ENCODE data around the gene GPR137.

The GPR137 gene

GRCh38 chr11:64287676-64288352, 2.2 kb downstream of the GPR137 start:
- in situ Hi-C loops (cut with MboI; ENCODE audit: low pct_unique_long_range_greater_than_20kb, low sequenced_read_pairs, unreplicated experiment) = no loop called here
- TF ChIP-seq, protein P1, sequence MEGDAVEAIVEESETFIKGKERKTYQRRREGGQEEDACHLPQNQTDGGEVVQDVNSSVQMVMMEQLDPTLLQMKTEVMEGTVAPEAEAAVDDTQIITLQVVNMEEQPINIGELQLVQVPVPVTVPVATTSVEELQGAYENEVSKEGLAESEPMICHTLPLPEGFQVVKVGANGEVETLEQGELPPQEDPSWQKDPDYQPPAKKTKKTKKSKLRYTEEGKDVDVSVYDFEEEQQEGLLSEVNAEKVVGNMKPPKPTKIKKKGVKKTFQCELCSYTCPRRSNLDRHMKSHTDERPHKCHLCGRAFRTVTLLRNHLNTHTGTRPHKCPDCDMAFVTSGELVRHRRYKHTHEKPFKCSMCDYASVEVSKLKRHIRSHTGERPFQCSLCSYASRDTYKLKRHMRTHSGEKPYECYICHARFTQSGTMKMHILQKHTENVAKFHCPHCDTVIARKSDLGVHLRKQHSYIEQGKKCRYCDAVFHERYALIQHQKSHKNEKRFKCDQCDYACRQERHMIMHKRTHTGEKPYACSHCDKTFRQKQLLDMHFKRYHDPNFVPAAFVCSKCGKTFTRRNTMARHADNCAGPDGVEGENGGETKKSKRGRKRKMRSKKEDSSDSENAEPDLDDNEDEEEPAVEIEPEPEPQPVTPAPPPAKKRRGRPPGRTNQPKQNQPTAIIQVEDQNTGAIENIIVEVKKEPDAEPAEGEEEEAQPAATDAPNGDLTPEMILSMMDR (IDR thresholded peaks at IDR 0.05; ENCODE audit: extremely low read depth, insufficient read depth, missing control alignments) = no peak
- DNase-seq (ENCODE audit: low spot score) = no peak

GRCh38 chr11:64288353-64288750, 2.7 kb downstream of the GPR137 start:
- in situ Hi-C loops (cut with MboI; ENCODE audit: low pct_unique_long_range_greater_than_20kb, low sequenced_read_pairs, unreplicated experiment) = no loop called here

GRCh38 chr11:64289002-64289564, 3.4 kb downstream of the GPR137 start:
- in situ Hi-C loops (cut with MboI; ENCODE audit: low pct_unique_long_range_greater_than_20kb, low sequenced_read_pairs, unreplicated experiment) = no loop called here
- DNase-seq (ENCODE audit: low spot score) = no peak
- TF ChIP-seq, protein P1 (IDR thresholded peaks at IDR 0.05; ENCODE audit: extremely low read depth, insufficient read depth, missing control alignments) = no peak

More at GRCh38 chr11:64288353-64288750, 2.7 kb downstream of the GPR137 start:
- DNase-seq (ENCODE audit: low spot score) = no peak
- TF ChIP-seq, protein P1 (IDR thresholded peaks at IDR 0.05; ENCODE audit: extremely low read depth, insufficient read depth, missing control alignments) = no peak

DNA sequence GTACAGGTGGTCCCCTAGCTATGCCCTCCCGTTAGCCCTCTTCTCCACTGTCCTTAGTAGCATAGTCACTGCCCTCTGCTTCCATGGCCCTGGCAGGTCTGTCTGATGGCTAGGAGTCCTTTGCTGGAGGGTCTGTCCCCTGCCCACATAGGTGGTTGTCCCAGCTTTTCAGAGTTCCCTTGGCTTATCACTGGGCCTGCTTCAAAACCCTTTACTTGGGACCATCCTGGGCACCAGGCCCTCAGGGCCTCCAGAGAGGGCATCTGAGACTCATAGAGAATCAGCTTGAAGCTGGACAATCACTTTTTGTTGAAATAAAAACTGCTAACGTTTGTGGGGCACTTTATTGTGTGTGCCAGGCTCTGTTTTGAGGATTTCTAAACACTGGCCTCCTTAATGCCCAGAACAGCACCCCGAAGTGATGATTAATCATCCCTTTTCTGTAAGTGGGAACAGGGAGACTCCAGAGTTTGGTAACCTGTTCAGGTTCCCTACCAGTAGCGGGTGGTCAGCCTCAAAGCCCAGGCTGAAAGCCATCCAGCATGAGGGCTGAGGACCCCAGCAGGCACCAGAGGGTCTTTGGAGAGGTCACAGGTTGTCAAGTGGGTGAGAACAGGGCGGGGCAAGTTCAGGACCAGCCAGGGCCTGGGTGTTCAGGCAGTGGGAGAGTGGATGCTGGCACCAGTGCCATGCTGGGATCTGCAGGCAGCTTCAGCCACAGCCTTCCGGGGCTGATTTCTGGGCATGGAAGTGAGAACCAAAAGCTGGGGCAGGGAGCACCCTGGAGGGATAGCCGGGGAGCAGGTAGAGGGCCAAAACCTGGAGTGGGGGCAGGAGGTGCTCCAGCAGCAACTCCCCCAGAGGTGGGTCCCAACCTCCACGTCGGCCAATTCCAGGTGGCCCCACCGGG, 5.0 kb downstream of the GPR137 start:
- no peak for DNase-seq (ENCODE audit: low spot score)
- TF ChIP-seq, protein P1 (IDR thresholded peaks at IDR 0.05; ENCODE audit: extremely low read depth, insufficient read depth, missing control alignments) = no peak
- in situ Hi-C loops (cut with MboI; ENCODE audit: low pct_unique_long_range_greater_than_20kb, low sequenced_read_pairs, unreplicated experiment) = no loop called here

GRCh38 chr11:64291262-64291751, 5.7 kb downstream of the GPR137 start, which contains the start of gene KCNK4:
Gene KCNK4, plus strand, starts transcription at chr11:64291302. Its CDS starts 1,717 bp downstream, at chr11:64293019.
- DNase-seq (ENCODE audit: low spot score) = no peak
- in situ Hi-C loops (cut with MboI; ENCODE audit: low pct_unique_long_range_greater_than_20kb, low sequenced_read_pairs, unreplicated experiment) = no loop called here
- TF ChIP-seq, protein P1 (IDR thresholded peaks at IDR 0.05; ENCODE audit: extremely low read depth, insufficient read depth, missing control alignments) = no peak

DNA sequence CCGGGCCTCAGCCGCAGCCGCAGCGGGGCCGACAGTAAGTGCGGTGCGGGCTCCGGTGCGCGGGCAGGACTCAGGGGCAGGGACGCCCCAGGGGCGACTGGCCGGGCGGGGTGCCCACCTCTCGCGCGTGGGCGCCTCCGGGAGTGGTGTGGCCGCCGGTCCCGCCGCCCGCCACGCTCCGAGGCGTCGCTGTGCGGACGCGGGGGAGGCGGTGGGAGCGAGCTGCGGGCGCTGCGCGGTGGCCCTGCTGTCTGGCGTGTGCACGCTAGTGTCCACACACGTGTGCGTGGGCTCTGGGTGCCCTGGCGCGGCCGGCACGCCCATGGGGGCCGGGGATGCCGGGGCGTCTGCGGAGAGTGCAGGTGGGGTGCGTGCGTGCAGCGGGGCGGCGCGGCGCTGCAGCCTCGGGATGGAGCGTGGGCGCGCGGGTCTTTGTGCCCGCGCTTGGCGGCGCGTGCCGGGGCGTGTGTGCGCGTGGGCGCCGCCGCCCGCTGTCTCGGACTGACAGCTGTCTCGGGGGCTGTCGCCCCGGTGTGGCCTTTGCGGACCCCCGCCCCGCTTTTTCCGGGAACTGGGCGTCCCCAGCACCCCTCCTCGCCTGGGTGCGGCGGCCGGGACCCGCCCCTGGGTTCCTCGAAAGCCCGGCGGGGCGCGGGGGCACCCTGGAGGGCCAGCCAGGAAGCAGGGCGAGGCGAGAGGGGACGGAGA, 6.3 kb downstream of the GPR137 start:
- no peak for DNase-seq (ENCODE audit: low spot score)
- in situ Hi-C loops (cut with MboI; ENCODE audit: low pct_unique_long_range_greater_than_20kb, low sequenced_read_pairs, unreplicated experiment) = no loop called here
- TF ChIP-seq, protein P1 (IDR thresholded peaks at IDR 0.05; ENCODE audit: extremely low read depth, insufficient read depth, missing control alignments) = no peak
